Caco-2 (cell line): Measurements from ENCODE around the gene PDSS2. TPM values are rescaled to one million over a fixed set of nuclear protein-coding genes. Genes with fewer than 3 reads are reported as not detected.

Experiments used
- BruUV-seq: library from RNA; stranded (reverse); fragments of 400-500 nt; replicated peaks from 2 replicates; lab custom pipeline; 2021; lab: Mats Ljungman, UMichigan
- CTCF ChIA-PET: fragments of 300-600 bp; sonication (Branson Sonifier 250); formaldehyde crosslinking; loops from one replicate; lab custom pipeline; 2022; ENCODE audit warnings: antibody characterized with exemption; lab: Charles Lee
- POLR2A ChIA-PET: fragments of 300-600 bp; sonication (Branson Sonifier 250); formaldehyde crosslinking; loops from one replicate; lab custom pipeline; 2022; ENCODE audit warnings: antibody characterized with exemption; lab: Charles Lee
- DNase-seq, 2 experiments: peaks; one replicate each; pipeline versions ENCODE4 v3.0.0 to v3.0.0-alpha.2; 2020 to 2022
- H3K27me3 ChIP-seq: replicated peaks from 2 replicates; pipeline ENCODE4 v1.6.0; 2011; ENCODE audit warnings: low read length; ENCODE audit not compliant: control insufficient read depth, insufficient read depth
- H3K36me3 ChIP-seq: 2 replicates; pipeline ENCODE4 v1.5.1; 2011; ENCODE audit warnings: low read length; ENCODE audit not compliant: control insufficient read depth, insufficient read depth
- H3K4me1 ChIP-seq: fragments of 250-450 bp; sonication (Bioruptor Pico); 2 replicates; pipeline ENCODE4 v1.5.1; 2020; ENCODE audit warnings: mild to moderate bottlenecking
- H3K4me3 ChIP-seq: 2 replicates; pipeline ENCODE4 v1.5.1; 2011; ENCODE audit warnings: low read depth, mild to moderate bottlenecking, control low read depth, low read length
- H3K9me3 ChIP-seq: fragments of 250-450 bp; sonication (Bioruptor Pico); 2 replicates; pipeline ENCODE4 v1.5.1; 2020; ENCODE audit warnings: mild to moderate bottlenecking, moderate library complexity
- H3K27ac Mint-ChIP-seq: one replicate; pipeline ENCODE4 v1.8.0; 2022; ENCODE audit warnings: mixed read lengths; ENCODE audit not compliant: unreplicated experiment
- H3K27me3 Mint-ChIP-seq: one replicate; pipeline ENCODE4 v1.8.0; 2022; ENCODE audit warnings: mixed read lengths; ENCODE audit not compliant: insufficient read depth, unreplicated experiment
- H3K36me3 Mint-ChIP-seq: one replicate; pipeline ENCODE4 v1.8.0; 2022; ENCODE audit warnings: mild to moderate bottlenecking, mixed read lengths; ENCODE audit not compliant: insufficient read depth, unreplicated experiment
- H3K4me1 Mint-ChIP-seq: one replicate; pipeline ENCODE4 v1.8.0; 2022; ENCODE audit warnings: low read depth, mixed read lengths; ENCODE audit not compliant: unreplicated experiment
- H3K4me3 Mint-ChIP-seq: one replicate; pipeline ENCODE4 v1.8.0; 2022; ENCODE audit warnings: mild to moderate bottlenecking, moderate library complexity, mixed read lengths; ENCODE audit not compliant: unreplicated experiment
- H3K9me3 Mint-ChIP-seq: one replicate; pipeline ENCODE4 v1.8.0; 2022; ENCODE audit warnings: mixed read lengths; ENCODE audit not compliant: unreplicated experiment
- CTCF ChIP-seq, 2 experiments: fragments of 200-600 bp in 1 of 2; IDR thresholded peaks; 1 replicate in 1 of 2; 2 replicates in 1 of 2; pipeline versions ENCODE4 v1.5.1 to v1.8.0; 2011 to 2022; ENCODE audit warnings: antibody characterized with exemption in 1 of 2, control low read depth in 1 of 2, inconsistent platforms in 1 of 2, low read depth in 1 of 2, low read length in 1 of 2, mild to moderate bottlenecking in 1 of 2, moderate library complexity in 1 of 2; ENCODE audit not compliant: insufficient read depth in 1 of 2, severe bottlenecking in 1 of 2, unreplicated experiment in 1 of 2
- intact Hi-C: fragments of 100-400 bp; cut with micrococcal nuclease; formaldehyde crosslinking; loops from one replicate; pipeline ENCODE4 v1.10.0; 2022; ENCODE audit not compliant: unreplicated experiment
- total RNA-seq: library from RNA; stranded (reverse); gene quantifications from 2 replicates; pipeline ENCODE4 v1.2.3, GENCODE V29; 2022

PDSS2 gene
- total RNA-seq, 1 experiment from 2014 or later: 10.3 TPM

GRCh38 chr6:107493158-107494057 is 34.0 kb upstream of the PDSS2 start:
- intact Hi-C loops: loop anchor here (1.0 kb wide), 1 partner anchor 46 kb away; no protein-coding TSS in a partner anchor
- H3K4me3 ChIP-seq: no peak overlapping the region
- Mint-ChIP-seq H3K36me3 (no peaks in the 10 kb centered on the region), H3K4me1 (peaks cover 7% of the 10 kb centered on the region), H3K4me3 (no peak overlapping the region), H3K27me3 (peaks cover 21% of the 10 kb centered on the region), H3K27ac (no peak overlapping the region), H3K9me3 (no peaks in the 10 kb centered on the region)
- ChIA-PET CTCF (interaction anchor here (1.2 kb wide), 1 partner anchor 175 kb away, joined by 4 read pairs; no protein-coding TSS in a partner anchor), POLR2A (no interaction called here)
- BruUV-seq: no TSS peak
- no peaks in the 10 kb centered on the region for H3K36me3 ChIP-seq
- H3K4me1 ChIP-seq: no peaks in the 10 kb centered on the region; the same call in 1 of the 2 replicates
- DNase-seq: peak in 1 of 2 experiments; percentile 17
- TF ChIP-seq CTCF (IDR thresholded peaks at IDR 0.05; ENCODE audit: insufficient read depth in 1 of 2, low read depth in 1 of 2, low read length in 1 of 2, severe bottlenecking in 1 of 2, unreplicated experiment in 1 of 2): no peak
- H3K27me3 ChIP-seq: peaks cover 3% of the 10 kb centered on the region
- no peaks in the 10 kb centered on the region for H3K9me3 ChIP-seq

- intact Hi-C loops: no loop called here
- no peaks in the 10 kb centered on the region for H3K9me3 ChIP-seq
- no peaks in the 10 kb centered on the region for H3K9me3 Mint-ChIP-seq
- BruUV-seq: no TSS peak
- H3K27me3 Mint-ChIP-seq: peaks cover 29% of the 10 kb centered on the region
- no peak for TF ChIP-seq CTCF (IDR thresholded peaks at IDR 0.05; ENCODE audit: insufficient read depth in 1 of 2, low read depth in 1 of 2, low read length in 1 of 2, severe bottlenecking in 1 of 2, unreplicated experiment in 1 of 2)
- CTCF ChIA-PET: no interaction called here
- POLR2A ChIA-PET: no interaction called here
- peak overlapping the region; percentile 80 for H3K4me3 Mint-ChIP-seq
- DNase-seq: no peak
- H3K4me1 Mint-ChIP-seq: peaks cover 7% of the 10 kb centered on the region
- no peak overlapping the region for H3K4me3 ChIP-seq
- H3K27me3 ChIP-seq: peaks cover 3% of the 10 kb centered on the region
- H3K4me1 ChIP-seq: no peaks in the 10 kb centered on the region; the same call in 1 of the 2 replicates
- no peaks in the 10 kb centered on the region for H3K36me3 ChIP-seq
- H3K27ac Mint-ChIP-seq: no peak overlapping the region
- no peaks in the 10 kb centered on the region for H3K36me3 Mint-ChIP-seq
These were observed 32.6 kb upstream of the PDSS2 start for GRCh38 chr6:107491760-107492660.

GRCh38 chr6:107491138-107491609 is 31.8 kb upstream of the PDSS2 start:
- no peaks in the 10 kb centered on the region for H3K9me3 ChIP-seq
- BruUV-seq: no TSS peak
- TF ChIP-seq CTCF (IDR thresholded peaks at IDR 0.05; ENCODE audit: insufficient read depth in 1 of 2, low read depth in 1 of 2, low read length in 1 of 2, severe bottlenecking in 1 of 2, unreplicated experiment in 1 of 2): no peak
- ChIA-PET POLR2A (no interaction called here), CTCF (no interaction called here)
- Mint-ChIP-seq H3K4me3 (peak overlapping the region; percentile 80), H3K27me3 (peaks cover 33% of the 10 kb centered on the region), H3K9me3 (no peaks in the 10 kb centered on the region), H3K27ac (no peak overlapping the region), H3K36me3 (no peaks in the 10 kb centered on the region), H3K4me1 (peaks cover 7% of the 10 kb centered on the region)
- no peaks in the 10 kb centered on the region; the same call in 1 of the 2 replicates for H3K4me1 ChIP-seq
- peak in 1 of 2 experiments; percentile 9 for DNase-seq
- intact Hi-C loops: no loop called here
- H3K27me3 ChIP-seq: peaks cover 3% of the 10 kb centered on the region
- H3K36me3 ChIP-seq: no peaks in the 10 kb centered on the region
- no peak overlapping the region; the same call in 1 of the 2 replicates for H3K4me3 ChIP-seq
